ENCODE measurements around the gene TSPAN9.
A peak's percentile ranks its signal among the peaks of the same experiment; 100 is the strongest.

The TSPAN9 gene

DNA sequence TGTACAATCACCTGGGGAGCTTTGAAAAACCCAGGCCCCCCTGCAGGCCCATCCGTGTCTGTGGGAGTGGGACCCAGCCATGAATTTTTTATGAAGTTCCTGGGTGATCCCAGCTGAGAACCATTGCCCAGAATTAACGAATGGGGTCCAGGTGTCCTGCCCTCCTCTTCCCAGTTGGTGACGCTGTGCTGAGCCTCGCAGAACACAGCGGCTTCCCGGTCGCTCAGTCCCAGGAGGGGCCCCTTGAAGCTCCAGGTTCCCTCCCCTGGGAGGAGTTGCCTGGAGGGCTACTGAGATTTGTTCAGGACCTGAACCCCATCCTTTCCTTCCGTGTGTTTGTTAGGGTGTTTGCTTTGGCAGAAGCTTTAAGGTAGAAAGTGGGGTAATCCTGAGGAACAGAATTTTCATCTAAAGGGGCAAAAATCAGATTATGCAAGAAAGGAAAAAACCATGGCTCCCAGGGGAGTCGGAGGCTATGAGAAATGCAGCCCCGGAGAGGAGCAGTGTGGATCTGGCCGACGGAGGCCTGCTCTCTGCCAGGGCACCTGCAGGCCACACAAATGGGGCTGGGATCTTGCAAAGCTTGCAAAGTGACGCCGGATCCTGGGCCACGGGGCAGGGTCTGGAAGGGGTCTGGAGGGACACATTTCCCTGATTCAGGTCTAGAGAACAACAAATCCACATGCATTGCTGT lies 249.1 kb downstream of the TSPAN9 start:
- no peak for DNase-seq

DNA sequence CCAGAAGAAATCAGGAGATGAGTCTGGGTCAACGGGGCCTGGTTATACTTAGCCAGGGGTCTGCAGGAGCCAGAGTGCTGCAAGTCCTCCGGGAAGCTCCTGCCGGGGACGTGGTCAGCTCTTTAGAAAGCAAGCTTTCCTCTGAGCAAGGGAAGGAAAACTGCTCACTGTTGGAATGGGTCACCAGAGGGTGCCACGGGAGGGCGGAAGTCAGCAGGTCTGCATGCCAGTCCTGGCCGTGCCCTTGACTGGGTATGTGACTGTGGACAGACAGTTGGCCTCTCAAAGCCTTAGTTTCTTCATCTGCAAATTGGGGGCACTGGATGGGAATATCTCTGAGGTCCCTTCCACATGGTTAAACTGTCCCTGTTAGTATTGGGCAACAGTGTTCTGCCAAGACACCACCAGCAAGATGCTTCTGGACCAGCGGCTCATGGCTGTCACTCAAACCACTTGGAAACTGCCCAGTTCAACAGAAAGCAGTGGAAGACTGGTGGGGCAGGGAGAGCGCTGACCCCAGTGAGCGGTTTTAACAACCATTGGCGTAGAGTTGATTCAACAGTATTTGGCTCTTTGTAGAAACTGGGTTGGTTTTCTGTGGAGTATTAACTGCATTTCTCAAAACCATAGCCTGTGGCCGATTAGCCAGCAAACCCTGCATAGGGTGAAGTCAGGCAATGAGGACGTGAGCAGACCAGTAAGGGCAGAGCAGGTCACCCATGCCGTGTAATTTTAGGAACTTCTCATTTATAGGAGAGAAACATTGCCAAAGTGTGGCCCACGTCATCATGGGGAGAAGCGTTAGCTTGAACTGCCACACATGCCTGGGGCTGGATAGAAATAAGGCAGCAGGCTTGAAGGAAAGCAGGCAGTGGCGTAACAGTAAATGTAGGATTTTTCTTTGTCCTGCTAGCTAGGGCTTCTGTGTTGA lies 249.9 kb downstream of the TSPAN9 start:
- DNase-seq, result no peak

DNA sequence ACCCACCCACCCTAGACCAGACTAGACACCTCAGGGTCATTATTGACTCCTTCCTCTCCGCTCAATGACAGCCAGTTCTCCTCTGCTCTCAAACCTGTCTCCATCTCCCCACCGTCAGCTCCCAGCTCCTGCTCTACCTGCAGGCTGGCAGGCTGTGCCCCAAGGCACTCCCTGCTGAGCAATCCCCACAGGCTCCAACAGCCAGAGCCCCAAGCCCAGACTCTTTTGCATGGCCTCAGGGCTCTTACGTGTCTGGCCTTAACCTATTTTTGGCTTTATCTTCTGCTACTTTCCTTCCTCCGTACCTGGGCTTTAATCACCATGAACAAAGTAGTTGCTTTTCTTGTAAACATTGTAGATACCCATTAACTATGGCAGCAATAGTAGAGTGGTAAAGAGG lies 250.9 kb downstream of the TSPAN9 start:
- DNase-seq, result no peak

DNA sequence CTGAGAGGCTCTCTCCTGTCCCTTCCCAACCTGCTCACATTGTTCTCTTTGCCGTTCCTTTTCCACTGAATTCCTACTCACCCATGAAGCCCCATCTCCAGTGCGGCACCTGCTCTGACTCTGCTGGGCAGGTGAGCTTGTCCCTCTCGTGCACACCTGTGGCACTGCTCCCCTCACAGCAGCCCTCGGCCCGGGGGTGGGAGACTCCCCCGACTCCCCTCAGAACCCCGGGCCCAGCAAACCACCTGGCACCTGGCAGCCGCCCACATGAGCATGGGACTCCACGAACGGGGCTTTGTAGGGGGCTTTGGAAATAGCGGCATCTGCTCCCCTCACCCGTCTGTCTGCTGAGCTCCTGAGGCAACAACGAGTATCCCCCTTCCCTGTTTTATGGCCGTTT lies 251.4 kb downstream of the TSPAN9 start:
- DNase-seq, result no peak

DNA sequence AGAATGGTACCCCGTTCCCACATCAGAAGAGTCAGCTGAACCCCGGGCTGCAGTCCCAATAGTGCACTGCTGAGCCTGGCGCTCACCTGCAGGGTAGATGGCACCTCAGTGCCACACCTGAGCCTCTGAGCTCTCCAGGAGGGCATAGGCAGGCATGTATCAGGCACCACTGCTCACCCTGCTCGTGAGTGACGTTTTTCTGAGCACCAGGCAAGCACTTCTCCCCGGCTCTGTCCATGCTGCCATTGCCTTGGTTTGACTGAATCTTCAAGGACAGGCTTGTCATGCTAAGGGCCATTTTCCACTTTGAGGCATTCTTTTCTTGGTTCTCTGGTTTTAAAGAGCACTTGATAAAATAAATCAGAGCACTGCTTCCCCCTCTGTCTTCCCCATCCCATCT lies 252.2 kb downstream of the TSPAN9 start:
- DNase-seq, result no peak

DNA sequence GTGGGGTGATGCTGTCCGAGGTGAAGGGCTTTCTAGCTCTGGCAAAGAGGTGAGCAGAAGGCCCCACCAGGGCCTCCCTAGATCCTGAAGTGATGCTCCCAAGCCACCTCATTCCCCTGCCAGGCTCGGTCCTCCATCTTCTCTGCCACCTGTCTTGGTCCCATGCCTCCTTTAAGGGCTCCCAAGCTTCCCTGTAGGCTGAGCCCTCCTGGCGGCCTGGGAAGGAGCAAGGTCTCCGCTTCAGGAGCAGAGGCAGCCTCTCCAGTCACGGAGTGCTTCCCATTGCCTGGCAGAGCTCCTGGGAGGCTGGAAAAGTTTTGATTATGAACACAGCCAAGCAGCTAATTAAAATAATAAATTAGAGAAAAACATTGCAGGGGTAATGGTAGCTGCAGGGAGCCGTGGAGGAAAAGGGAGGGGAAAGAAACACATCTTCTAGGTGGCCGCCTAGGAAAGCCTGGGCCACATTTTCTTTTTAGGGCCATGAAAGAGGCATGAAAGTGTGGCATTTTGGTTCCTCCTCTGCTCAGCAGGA lies 253.9 kb downstream of the TSPAN9 start:
- no peak for DNase-seq

DNA sequence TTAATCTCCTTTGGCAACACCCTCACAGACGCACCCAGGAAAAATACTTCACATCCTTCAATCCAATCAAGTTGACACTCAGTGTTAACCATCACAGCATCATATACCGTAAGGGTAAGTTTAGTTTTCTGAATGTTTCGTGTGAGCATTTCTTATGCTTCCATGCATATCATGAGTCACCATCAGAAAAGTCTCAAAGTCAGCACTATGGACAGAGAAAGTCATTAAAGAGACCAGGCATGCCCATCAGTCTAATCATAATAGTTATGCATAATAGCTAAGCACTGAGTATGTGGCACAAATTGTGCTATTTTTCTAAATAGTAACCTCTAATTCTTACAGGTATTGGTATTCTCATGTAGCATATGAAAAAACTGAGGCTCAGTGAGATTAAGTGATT lies 255.0 kb downstream of the TSPAN9 start:
- no peak for DNase-seq

DNA sequence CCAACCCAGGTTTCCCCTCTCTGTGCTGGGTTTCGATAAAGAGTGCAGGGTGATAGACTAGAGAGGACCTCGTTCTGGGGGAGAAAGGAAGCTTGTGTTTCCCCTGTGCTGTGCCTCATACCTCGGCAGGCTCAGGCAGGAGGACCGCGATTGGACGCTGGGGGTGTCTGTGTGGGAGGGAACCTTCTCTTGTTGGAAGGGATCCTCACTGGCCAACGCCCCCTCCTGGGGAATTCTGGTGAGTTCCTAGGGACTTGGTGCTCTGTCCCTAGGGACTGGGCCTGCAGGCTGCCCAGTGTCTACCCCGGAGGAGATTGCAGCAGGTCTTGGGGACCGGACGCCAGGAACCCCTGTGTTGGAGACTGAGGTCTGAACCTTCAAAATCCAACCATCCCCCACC lies 256.4 kb downstream of the TSPAN9 start:
- DNase-seq, result peak; percentile 39

DNA sequence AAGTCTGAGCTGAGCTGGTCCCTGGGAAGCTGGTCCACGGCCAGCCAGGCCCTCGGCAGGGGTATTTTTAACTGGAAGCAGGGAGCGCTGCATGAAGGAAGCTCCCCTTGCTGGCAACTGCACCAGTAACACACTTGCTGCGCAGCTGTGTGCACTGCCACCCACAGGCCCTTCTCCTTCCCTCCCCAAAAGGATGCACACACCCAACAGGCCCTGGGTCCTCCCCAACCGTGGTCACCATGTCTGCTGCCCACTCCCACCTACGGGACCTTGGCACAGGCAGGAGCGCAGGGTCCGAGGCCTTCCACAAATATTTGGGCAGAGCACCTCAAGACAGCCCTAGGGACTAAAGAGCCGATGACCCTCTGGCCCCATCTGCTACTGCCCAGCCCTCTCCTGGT lies 256.8 kb downstream of the TSPAN9 start:
- DNase-seq, result no peak

DNA sequence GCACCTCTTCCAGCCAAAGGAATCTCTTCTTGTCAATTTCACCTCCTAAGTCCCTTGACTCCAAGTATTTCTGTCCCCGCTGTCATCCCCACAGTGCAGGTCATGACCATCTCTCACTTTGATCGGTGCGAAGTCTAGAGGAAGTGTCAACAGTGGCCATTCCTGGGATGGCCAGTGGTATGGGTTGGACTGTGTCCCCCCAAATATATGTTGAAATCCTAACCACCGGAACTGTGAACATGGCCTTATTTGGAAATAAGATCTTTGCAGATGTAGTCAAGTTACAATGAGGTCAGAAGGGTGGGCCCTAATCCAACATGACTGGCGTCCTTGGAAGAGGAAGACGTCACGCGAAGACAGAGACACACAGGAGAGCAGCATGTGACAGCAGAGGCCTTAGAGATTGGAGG lies 257.9 kb downstream of the TSPAN9 start:
- no peak for DNase-seq
